GM12874 (cell line): Measurements from ENCODE around the gene RAD51B.

Experiments
- CTCF ChIP-seq: IDR thresholded peaks from 2 replicates; pipeline ENCODE4 v1.5.1; 2011; ENCODE audit warnings: low read depth, mild to moderate bottlenecking, control low read depth, low read length, moderate library complexity; ENCODE audit not compliant: insufficient read depth

The RAD51B gene

GRCh38 chr14:68741477-68741791, 921.9 kb downstream of the RAD51B start:
- no peak for TF ChIP-seq CTCF

- no peak for TF ChIP-seq CTCF
Observed at GRCh38 chr14:68741839-68742470, 922.4 kb downstream of the RAD51B start.

- TF ChIP-seq CTCF, result no peak
Observed at GRCh38 chr14:68744613-68745012, 925.0 kb downstream of the RAD51B start.

- TF ChIP-seq CTCF, result no peak
Observed at GRCh38 chr14:68747393-68747792, 927.8 kb downstream of the RAD51B start.

- no peak for TF ChIP-seq CTCF
Observed at GRCh38 chr14:68748260-68748659, 928.7 kb downstream of the RAD51B start.

GRCh38 chr14:68748691-68749090, 929.1 kb downstream of the RAD51B start:
- no peak for TF ChIP-seq CTCF

- TF ChIP-seq CTCF, result no peak
Observed at GRCh38 chr14:68749487-68750475, 930.2 kb downstream of the RAD51B start.
